8988T (cell line): ENCODE results near the gene NFATC2.

Experiments
- DNase-seq: peaks from one replicate; pipeline ENCODE4 v3.0.0; 2011

Gene NFATC2

DNA sequence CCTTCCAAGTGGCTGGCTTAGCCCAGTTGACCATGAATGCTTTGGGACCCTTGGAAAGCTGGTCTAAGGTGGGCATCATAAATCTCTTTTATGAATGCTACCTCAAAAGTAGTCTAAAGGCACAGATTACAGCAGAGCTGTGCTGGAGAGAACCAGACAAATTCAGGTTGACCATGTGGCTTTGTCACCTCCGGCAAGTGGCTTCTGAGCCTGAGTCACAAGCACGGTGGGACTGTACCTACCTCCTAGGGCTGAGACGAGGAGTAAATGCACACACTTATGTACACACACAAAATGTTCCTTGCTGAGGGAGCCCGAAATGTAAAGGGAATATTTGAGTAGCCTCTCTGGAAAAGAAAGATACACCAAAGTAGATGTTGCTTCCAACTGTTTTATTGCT is 155.9 kb downstream of the NFATC2 start:
- no peak for DNase-seq

DNA sequence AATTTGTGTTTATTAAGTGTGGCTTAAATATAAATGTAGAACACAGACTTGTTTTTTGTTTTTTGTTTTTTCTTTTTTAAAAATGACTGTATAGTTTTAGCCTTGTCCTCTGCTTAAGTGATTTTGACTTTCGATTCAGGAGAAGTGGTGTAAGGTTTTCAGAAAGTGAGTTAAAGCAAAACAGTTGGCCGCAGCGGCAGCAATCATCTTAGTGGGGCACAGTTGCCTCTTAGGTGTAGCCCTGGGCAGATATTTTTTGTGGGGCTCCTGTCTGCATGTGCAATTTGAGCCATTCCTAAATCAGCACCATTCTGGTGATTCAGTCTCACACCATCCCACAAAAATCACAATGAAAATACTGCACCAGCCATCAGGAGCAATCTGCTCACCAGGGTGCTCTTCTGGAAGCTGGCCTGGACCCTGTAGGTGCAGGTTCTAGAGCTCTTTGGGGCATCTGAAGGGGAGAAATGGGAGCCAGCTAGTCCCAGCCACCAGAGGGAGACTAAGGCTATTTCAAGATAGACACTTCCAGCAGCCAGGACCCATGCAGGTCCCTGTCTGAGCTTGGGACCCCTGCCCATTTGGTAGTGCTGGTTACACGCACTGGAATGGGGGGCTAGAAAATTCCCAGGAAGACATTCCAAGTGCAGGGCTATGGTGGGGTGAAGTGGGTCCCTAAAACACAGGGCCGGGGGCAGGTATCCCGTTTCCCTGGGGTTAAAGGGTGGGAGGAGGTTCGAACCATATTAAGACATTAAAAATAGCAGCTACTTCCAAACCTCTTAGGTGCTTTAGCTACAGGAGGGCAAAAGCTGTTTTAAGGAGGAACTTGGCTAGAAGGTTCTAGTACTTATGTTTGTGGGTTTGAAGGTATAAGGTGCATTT is 156.6 kb downstream of the NFATC2 start:
- peak; percentile 75 for DNase-seq

DNA sequence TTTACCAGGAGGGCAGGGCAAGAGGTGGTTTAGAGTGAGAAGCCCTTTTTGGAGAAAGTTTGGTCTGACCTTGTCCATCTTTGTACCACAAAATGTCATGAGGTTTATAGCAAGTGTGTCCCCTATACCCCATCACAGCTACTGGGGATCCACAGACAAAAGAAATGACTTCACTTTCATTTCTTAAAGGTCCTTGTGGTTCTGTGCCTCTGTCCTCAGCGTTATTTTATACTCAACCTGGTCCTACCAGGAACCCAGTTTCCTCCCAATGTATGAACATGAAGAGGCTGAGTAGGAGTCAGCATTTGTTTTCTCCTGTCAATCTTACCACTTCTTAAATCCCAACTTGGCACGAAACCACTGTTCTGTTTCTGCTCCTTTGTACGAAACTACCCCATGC is 157.6 kb downstream of the NFATC2 start:
- DNase-seq = no peak

DNA sequence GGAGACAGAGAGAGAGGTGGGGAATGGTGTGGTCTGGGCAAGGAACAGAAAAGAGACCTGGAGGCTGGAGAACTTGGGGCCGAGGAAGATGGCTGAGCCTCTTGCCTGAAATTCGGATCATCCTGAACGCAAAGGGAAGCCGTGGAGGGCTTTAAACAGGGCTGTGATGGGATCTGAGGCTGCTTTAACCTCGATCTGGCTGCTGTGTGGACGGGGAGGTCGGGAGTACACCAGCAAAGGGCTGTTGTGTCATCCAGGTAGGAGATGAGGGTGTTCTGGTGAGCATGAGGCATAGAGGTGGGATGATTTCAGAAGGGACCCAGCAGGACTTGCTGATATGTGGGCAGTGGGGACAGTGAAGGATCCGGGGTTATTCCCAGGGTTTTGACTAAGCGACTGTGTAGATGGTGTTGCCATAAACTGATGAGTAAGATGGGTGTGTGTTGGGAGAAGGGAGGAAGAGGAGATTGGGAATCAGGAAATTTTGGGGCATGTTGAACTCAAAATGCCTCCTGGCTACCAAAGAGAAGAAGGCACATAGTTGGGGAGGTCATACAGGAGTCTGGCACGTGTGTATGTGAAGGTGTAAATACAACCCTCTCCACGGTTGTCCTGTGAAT is 158.5 kb downstream of the NFATC2 start:
- no peak for DNase-seq

DNA sequence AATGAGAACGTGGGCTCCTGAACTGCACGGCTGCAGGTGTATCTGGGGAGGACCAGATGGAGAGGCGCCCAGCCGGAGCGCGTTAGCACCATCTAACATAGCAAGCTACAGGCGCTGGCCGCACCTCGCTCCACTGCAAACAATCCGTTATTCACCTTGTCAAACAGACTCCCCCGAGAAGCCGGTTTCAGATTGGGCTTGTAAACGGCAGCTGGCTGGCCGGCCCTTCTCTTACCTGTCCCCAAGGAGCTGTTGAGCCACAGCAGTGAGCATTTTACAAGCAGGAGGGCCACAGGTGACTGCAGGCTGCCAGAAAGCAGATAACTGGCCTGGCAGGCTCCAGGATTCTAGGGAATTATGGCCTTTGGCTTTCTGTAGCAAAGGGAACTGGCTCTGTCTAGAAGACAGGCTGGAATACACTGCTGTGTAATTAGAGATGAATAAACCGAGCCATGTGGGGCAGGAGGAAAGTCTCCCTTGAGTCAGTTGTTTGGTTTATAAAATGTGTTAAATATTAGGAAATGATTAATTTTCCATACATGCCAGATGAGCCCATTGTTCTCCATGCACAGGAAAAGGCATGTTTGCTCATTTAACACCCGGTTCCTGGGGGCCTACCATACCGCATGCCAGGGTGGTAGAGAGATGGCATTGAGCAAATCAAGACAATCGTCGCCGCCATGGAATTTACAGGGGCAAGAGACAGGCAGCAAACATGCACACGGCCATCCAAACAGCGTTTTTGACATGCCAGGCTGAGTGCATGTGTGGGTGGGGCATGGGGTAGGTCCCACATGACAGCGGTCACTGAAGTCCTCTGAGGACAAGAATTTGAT is 159.3 kb downstream of the NFATC2 start:
- no peak for DNase-seq

DNA sequence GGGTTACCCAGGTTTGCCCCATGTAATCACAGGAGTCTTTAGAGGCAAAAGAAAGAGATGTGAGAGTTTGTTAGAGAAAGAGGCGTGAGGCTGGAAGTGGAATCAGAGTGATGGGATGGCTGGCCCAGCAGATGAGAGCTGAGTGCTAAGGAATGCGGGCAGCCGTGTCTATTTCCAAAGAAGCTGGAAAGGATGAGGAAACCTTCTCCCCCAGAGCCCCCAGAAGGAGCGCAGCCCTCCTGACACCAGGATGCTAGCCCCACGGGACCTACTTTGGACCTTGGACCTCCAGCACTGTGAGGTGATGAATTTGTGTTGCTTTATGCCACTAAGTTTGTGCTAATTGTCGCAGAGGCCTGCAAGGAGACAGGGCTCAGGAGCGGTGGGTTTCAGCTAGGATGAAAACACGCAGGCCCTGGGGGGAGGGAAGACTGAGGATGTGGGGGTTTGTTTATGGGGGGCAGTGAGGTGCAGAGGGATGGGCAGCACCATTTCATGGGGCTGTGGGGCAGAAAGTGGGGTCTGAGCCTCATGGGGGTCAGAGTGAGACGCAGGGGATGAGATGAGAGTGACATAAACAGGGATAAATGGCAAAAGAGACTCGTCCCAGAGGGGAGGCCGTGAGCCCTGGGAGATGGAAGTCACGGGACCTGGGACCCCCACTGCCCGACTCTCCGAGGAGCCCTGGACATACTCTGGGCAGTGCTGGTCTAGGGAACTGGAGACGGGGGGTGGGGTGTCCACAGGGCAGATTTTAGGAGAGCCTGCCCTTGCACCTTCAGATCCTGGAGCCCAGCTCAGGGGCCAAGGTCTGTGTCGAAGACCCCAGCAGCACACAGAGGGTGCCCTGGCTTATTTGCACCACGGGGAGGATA is 160.2 kb downstream of the NFATC2 start:
- DNase-seq = no peak

DNA sequence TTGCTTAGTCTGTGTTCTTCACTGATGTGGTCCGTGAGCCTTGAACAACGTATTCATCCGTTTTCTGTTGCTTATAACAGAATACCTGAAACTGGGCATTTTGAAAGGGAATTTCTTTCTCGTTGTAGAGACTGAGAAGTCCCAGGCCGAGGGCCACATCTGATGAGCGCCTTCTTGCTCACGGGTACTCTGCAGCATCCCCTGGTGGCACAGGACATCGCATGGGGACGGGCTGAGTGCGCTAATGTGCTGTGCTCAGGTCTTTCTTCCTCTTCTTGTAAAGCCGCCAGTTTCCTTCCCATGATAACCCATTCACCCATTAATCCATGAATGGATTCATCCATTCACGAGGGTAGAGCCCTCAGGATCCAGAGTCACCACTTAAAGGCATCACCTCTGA is 161.0 kb downstream of the NFATC2 start:
- DNase-seq = no peak

DNA sequence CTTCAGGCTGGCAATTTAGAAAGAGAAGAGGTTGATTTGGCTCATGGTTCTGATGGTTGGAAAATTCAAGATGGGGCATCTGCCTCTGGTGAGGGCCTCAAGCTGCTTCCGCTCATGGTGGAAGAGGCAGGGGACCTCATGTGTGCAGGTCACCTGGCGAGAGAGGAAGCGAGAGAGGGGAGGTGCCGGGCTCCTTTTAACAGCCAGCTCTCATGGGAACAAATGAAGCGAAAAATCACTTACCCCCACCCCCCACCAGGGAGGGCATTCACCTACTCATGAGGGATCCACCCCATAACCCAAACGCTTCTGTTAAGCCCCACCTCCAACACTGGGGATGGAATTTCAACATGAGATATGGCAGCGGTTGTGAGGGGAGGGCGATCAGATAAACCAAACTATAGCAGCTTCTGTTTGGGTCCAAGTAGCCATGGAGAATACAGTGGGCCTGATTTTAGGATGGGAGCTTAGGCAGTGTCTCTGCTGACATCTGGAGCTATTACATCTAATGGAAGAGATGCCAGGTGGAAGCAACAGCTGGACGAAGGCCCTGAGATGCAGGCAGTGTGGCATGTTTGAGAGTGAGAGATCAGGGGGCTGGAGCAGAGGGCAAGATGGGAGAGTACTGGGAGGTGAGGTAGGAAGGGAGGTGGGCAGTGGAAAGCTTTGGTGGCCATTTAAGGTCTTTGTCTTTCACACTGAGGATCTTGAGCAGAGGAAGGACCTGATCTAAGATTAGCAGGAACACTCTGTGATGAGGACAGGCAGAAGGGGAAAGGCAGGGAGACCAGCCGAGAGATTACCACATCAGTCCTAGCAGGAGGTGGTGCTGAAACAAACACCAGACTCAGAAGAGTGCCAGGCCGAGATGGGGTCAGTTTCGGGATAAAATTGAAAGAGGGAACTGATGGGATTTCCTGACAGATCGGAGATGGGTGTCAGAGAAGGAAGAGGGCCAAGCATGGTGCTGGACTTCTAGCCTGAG is 161.8 kb downstream of the NFATC2 start:
- DNase-seq = no peak

DNA sequence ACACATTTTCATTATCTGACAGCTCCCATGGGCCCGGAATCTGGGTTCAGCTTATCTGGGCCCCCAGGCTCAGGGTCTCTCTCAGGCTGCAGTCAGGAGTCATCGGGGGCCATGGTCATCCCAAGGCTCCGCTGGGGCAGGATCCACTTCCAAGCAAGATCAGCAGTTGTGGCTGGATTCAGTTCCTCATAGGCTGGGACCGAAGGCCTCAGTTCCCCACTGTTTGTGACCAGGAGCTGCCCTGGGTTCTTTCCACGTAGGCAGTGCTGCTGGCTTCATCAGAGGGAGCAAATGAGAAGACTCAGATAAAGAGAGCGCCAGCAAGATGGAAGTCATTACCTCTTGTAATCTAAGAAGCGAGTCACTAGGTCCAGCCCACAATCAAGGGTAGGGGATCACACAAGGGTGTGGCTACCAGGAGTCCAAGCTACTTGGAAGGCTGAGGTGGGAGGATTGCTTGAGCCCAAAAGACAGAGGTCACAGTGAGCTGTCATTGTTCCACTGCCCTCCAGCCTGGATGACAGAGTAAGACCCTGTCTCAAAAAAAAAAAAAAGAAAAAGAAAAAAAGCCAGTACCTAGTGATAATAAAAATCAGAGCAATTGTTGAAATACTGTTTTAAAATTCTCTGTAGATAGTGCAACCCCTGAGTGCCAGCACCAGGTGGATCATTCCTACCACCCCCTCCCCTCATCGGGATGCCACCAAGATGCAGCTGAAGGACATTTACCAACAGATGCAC is 162.7 kb downstream of the NFATC2 start:
- no peak for DNase-seq

DNA sequence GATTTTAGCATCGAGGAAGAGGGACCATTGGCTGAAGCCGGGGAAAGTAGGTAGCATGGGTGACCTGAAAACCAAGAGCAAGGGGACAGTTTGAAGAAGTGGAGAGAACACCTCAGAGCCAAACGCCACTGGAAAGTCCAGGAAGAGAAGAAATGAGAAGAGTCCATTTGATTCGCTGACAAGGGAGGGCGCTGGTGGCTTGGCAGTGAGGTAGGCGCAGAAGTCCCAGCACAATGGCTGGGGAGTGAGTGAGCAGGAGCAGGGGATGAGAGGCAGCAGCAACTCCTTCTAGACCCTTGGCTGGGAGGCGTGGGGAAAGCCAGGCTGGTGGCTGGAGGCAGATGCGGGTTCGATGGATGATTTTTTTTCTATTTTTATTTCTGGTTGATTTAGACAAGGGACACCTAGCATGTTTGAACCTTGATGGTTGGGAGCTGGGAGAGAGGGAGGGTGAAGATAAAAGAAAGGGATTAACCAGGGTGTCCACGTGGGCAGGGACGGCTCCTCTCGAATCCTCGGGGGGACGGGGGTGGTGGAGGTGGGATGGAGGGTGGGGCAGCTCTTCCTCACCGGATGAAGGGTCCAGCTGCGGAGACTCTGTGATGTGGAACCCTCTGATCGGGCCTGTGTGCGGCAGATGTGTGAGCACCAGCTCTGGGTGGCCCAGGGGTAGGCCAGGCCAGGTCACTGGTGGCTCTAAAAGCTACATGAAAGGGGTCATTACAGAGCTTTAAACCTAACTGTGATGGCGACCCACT is 164.2 kb downstream of the NFATC2 start:
- DNase-seq = peak; percentile 71

DNA sequence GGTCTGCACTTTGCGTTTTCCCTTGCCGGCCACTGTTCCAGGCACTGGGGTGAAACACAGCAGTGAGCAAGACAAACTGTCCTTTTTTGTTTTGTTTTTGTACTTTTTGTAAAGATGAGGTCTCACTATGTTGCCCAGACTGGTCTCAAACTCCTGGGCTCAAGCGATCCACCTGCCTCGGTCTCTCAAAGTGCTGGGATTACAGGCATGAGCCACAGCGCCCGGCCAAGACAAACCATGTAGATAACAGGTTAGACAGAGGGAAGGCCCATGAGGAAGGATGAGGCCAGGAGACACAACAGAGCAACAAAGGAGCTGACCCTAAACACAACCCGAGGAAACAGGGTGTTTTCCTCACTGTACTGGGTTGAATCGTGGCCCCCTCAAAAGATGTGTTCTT is 165.4 kb downstream of the NFATC2 start:
- DNase-seq = no peak

DNA sequence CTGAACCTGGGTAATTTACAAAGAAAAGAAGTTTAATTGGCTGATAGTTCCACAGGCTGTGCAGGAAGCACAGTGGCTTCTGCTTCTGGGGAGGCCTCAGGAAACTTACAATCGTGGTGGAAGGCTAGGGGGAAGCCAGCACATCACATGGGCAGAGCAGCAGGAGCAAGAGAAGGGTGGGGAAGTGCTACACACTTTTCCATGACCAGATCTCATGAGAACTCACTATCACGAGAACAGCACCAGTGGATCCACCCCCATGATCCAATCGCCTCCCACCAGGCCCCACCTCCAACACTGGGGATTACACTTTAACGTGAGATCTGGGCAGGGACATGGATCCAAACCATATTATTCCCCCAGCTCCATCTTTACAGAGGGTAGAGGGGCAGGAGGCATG is 166.4 kb downstream of the NFATC2 start:
- DNase-seq = no peak

DNA sequence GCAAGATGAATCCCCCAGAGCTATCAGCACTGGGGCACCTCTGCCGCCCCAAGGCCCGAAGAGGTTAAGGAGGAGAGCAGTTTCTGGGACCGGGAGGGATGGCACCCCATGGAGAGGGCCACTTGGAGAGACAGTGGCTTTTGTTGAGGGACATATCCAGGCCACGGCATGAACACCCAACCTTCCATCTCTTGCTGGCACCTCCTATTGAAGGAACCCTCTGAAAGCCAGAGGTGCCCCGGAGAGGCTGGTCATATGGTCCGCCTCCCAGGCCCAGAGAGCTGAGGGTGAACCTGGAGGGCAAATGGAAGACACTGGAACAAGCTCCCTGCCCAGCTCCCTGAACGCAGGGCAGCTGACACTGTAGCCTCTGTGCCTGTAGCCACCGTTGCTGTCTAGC is 167.0 kb downstream of the NFATC2 start:
- no peak for DNase-seq

DNA sequence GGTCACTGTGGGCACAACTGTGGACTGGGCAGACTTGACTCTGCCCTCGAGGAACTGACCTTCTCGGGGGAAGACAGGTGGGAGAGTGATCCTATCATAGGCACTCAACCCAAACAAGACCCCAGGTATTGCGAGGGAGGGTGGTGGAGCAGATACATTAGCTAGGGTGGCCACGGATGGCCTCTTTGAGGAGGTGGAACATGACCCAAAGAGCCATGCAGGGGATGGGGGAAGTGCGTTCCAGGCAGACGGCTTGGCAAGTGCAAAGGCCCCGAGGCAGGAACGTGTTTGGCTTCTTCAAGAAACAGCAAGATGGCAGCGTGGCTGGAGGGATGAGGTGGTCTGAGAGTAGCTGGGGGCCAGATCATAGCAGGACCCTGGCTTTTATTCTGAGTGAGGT is 167.6 kb downstream of the NFATC2 start:
- DNase-seq = no peak

DNA sequence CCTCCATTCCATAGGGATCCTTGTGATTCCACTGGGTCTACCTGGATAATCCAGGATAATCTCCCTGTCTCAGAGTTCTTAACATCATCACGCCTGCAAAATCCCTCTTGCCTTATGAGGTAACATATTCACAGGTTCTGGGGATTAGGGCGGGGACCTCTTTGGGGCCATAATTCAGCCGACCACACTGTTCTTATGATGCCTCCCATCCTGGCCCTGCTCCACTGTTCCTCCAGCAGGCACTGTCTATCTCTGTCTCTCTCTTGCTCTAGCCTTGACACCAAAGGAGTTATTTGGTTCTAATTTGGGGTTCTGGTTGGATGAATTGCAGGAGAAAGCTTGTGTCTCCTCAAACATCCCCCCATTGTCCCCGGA is 168.1 kb downstream of the NFATC2 start:
- no peak for DNase-seq

DNA sequence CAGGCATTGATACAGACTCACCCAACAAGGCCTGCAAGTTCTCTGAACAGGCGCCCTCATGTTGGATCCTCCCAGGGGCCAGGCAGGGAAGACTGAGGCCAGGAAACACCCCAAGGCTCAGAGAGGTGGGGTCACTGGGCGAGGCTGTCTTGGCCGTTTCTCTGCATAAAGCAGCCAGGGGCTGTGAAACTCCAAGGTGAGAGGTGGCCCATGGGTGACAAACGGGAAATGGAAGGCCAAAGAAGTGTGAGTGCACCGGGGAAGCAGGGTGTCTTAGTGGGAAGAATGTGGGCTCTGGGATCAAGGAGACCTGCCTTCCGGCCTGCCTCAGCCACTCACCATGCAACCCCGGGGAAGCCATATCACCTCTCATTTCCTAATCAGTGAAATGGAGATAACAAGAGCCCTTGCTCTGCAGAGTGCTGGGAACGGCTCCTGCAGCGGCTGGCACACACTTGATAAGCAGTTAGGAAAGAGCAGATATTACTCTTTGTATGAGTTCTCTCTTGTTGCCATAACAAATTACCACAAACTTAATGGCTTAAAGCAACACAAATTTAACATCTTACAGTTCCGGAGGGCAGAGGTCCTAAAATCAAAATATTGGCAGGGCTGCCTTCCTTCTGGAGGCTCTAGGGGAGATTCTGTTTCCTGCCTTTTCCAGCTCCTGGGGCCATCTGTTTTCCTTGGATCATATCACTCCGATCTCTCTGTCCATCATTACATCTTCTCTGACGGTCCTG is 168.6 kb downstream of the NFATC2 start:
- no peak for DNase-seq

DNA sequence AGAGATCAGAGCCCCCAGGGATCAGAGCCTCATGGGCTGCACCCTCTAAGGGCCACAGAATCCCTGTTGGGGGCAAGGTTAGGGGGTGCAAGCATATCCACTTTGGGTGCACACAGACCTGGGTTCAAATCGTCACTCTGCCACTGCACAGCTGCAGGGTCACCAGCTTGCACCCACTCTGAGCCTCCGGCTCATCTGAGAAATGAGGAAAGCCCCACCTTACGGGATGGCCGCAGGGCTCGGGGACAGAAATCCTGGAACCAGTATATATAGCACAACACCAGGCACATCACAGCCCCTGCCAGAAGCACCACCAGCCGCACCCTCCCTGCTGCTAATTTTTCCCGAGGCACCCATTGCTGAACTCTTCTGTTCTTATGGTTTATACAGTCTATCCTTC is 169.6 kb downstream of the NFATC2 start:
- no peak for DNase-seq

DNA sequence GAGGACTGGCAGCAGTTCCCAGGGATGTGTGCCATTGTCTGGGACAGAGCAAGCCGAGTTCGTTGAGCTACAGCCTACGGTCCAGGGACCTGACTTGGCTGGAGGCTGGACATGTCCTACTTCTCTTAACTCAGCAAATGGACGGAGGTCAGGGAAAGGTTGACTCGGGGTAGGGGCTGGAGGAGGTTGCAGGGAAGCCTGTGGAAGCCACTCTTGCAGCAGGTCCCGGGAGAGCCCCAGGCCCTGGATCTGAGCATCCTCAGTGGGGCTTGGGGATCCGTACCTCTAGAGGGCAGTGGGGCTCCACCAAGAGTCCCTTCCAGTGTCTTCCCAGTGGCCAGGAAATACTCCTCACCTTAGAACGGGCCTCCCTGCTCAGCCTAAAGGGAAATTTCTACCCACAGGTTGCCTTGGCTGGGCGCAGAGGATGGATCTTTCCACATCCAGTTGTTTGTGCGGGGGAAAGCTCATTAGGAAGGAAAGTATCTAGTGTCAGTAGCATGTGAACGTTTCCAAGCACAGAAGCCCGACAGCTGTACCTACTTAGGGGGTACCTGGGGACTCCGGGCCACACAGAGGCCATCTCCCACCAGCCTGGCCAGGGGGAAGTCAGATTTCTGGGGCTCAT is 170.2 kb downstream of the NFATC2 start:
- DNase-seq = peak; percentile 96

DNA sequence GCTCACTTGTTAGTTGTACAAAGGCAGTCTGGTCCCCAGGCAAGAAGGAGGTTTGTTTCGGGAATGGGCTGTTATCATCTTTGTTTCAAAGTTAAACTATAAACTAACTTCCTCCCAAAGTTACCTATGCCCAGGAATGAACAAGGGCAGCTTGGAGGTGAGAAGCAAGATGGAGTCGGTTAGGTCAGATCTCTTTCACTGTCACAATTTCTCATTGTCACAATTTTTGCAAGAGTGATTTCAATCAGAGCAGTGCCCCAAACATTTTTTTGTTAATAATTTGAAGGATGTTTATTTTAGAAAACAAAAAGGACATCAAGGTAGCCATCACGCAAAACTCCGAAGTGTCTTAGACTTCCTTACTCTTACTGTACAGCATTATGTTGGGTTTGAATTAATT is 170.8 kb downstream of the NFATC2 start:
- no peak for DNase-seq
